H1 (cell line): ENCODE data around the gene IL22RA2. TPM values are rescaled to one million over a fixed set of nuclear protein-coding genes. Genes with fewer than 3 reads are reported as not detected.

Experiments used
- CTCF ChIA-PET: fragments of 300-600 bp; sonication (Branson Sonifier 250); formaldehyde crosslinking; loops from one replicate; lab custom pipeline; 2021; ENCODE audit not compliant: partially characterized antibody; lab: Charles Lee
- POLR2A ChIA-PET: fragments of 300-600 bp; sonication (Branson Sonifier 250); formaldehyde crosslinking; loops from one replicate; lab custom pipeline; 2021; ENCODE audit warnings: inconsistent platforms; ENCODE audit not compliant: partially characterized antibody; lab: Charles Lee
- DNase-seq, 2 experiments: peaks; one replicate each; pipeline versions ENCODE4 v3.0.0 to v3.0.0-alpha.2; 2010 to 2022; ENCODE audit warnings: low spot score in 2 of 2, low read depth in 1 of 2, mixed read lengths in 1 of 2
- FAIRE-seq: peaks from 2 replicates; lab custom pipeline; 2011; peaks lifted over from hg19 to GRCh38; lab: Jason Lieb, UNC
- H2AFZ ChIP-seq: 2 replicates; pipeline ENCODE4 v1.8.1; 2012; ENCODE audit warnings: low read length, inconsistent platforms
- H2AK5ac ChIP-seq: 2 replicates; pipeline ENCODE4 v1.6.1; 2013; ENCODE audit warnings: low read depth, low read length
- H2BK120ac ChIP-seq: replicated peaks from 2 replicates; pipeline ENCODE3; 2013; ENCODE audit warnings: low read depth, low read length, inconsistent platforms
- H2BK12ac ChIP-seq: 2 replicates; pipeline ENCODE4 v1.6.1; 2013; ENCODE audit warnings: low read depth, low read length
- H2BK15ac ChIP-seq: 2 replicates; pipeline ENCODE4 v1.6.1; 2013; ENCODE audit warnings: low read length
- H2BK20ac ChIP-seq: 2 replicates; pipeline ENCODE4 v1.6.1; 2013; ENCODE audit warnings: low read length
- H2BK5ac ChIP-seq: 2 replicates; pipeline ENCODE4 v1.6.1; 2013; ENCODE audit warnings: low read depth, low read length
- H3K14ac ChIP-seq: 2 replicates; pipeline ENCODE4 v1.6.1; 2013; ENCODE audit warnings: inconsistent platforms; ENCODE audit not compliant: insufficient read length
- H3K18ac ChIP-seq: 2 replicates; pipeline ENCODE4 v1.6.1; 2013; ENCODE audit warnings: low read length; ENCODE audit errors: extremely low read depth
- H3K23ac ChIP-seq: 2 replicates; pipeline ENCODE4 v1.6.1; 2013; ENCODE audit warnings: inconsistent platforms; ENCODE audit not compliant: insufficient read length
- H3K23me2 ChIP-seq: 2 replicates; pipeline ENCODE4 v1.6.1; 2013; ENCODE audit warnings: low read depth, low read length
- H3K27ac ChIP-seq: 2 replicates; pipeline ENCODE4 v1.6.1; 2011; ENCODE audit warnings: low read depth, low read length, inconsistent platforms
- H3K27me3 ChIP-seq, 4 experiments: replicated peaks in 1 of 4; 1 replicate in 1 of 4; 2 replicates in 3 of 4; pipeline versions ENCODE4 v1.6.1 to v1.8.1; 2011 to 2013; ENCODE audit warnings: low read length in 3 of 4, mild to moderate bottlenecking in 3 of 4, inconsistent platforms in 2 of 4, mixed read lengths in 2 of 4, moderate library complexity in 1 of 4; ENCODE audit not compliant: control insufficient read depth in 3 of 4, insufficient read depth in 3 of 4; ENCODE audit errors: extremely low read depth in 1 of 4
- H3K36me3 ChIP-seq, 4 experiments: 2 replicates each; pipeline versions ENCODE4 v1.6.1 to v1.8.1; 2011 to 2013; ENCODE audit warnings: mild to moderate bottlenecking in 4 of 4, low read length in 3 of 4, moderate library complexity in 2 of 4, control low read depth in 1 of 4, inconsistent platforms in 1 of 4; ENCODE audit not compliant: insufficient read depth in 4 of 4, control insufficient read depth in 2 of 4
- H3K4ac ChIP-seq: replicated peaks from 2 replicates; pipeline ENCODE3; 2013; ENCODE audit warnings: low read length, low read depth, mixed read lengths, inconsistent platforms; ENCODE audit not compliant: insufficient read length
- H3K4me1 ChIP-seq, 4 experiments: replicated peaks in 1 of 4; 1 replicate in 1 of 4; 2 replicates in 3 of 4; pipeline versions ENCODE4 v1.6.1 to v1.8.1; 2011 to 2013; ENCODE audit warnings: low read length in 3 of 4, inconsistent platforms in 2 of 4, mixed read lengths in 1 of 4; ENCODE audit not compliant: insufficient read depth in 4 of 4, control insufficient read depth in 3 of 4
- H3K4me2 ChIP-seq, 2 experiments: 2 replicates each; pipeline versions ENCODE4 v1.6.1 to v1.8.1; 2011 to 2013; ENCODE audit warnings: low read depth in 2 of 2, low read length in 2 of 2, control low read depth in 1 of 2, inconsistent platforms in 1 of 2, mild to moderate bottlenecking in 1 of 2; ENCODE audit not compliant: insufficient read depth in 1 of 2
- H3K4me3 ChIP-seq, 4 experiments: fragments of 200-600, 300-600 bp in 1 of 4; sonication (generic), shearing (Covaris generic), sonication (Bioruptor Twin) in 1 of 4; 2 replicates each; pipeline versions ENCODE4 v1.5.1 to v1.8.1; 2011 to 2016; ENCODE audit warnings: low read length in 4 of 4, low read depth in 3 of 4, control low read depth in 2 of 4, inconsistent platforms in 2 of 4, mild to moderate bottlenecking in 2 of 4, mixed read lengths in 1 of 4, moderate library complexity in 1 of 4; ENCODE audit not compliant: insufficient read depth in 2 of 4; ENCODE audit errors: extremely low read depth in 1 of 4
- H3K56ac ChIP-seq: replicated peaks from 2 replicates; pipeline ENCODE3; 2013; ENCODE audit warnings: low read depth, mild to moderate bottlenecking, mixed read lengths, low read length, inconsistent platforms; ENCODE audit not compliant: insufficient read length
- H3K79me1 ChIP-seq: 2 replicates; pipeline ENCODE4 v1.6.1; 2013; ENCODE audit warnings: low read depth, low read length, control low read depth
- H3K79me2 ChIP-seq, 2 experiments: 2 replicates each; pipeline versions ENCODE4 v1.6.1 to v1.8.1; 2012 to 2013; ENCODE audit warnings: low read length in 2 of 2, mild to moderate bottlenecking in 2 of 2, inconsistent platforms in 1 of 2; ENCODE audit not compliant: insufficient read depth in 2 of 2, control insufficient read depth in 1 of 2
- H3K9ac ChIP-seq, 4 experiments: replicated peaks in 1 of 4; 1 replicate in 1 of 4; 2 replicates in 3 of 4; pipeline versions ENCODE4 v1.6.1 to v1.8.1; 2011 to 2013; ENCODE audit warnings: low read depth in 3 of 4, low read length in 3 of 4, control low read depth in 2 of 4, mild to moderate bottlenecking in 2 of 4, moderate library complexity in 2 of 4, inconsistent platforms in 1 of 4; ENCODE audit errors: extremely low read depth in 1 of 4
- H3K9me3 ChIP-seq, 2 experiments: 2 replicates each; pipeline versions ENCODE4 v1.6.1 to v1.8.1; 2012 to 2013; ENCODE audit warnings: mild to moderate bottlenecking in 2 of 2, moderate library complexity in 2 of 2, control low read depth in 1 of 2, inconsistent platforms in 1 of 2, low read depth in 1 of 2, low read length in 1 of 2, mixed read lengths in 1 of 2; ENCODE audit not compliant: insufficient read depth in 2 of 2
- H4K20me1 ChIP-seq, 2 experiments: replicated peaks in 1 of 2; 2 replicates each; pipeline versions ENCODE3 to v1.8.1; 2011 to 2013; ENCODE audit warnings: inconsistent platforms in 2 of 2, low read length in 2 of 2, mild to moderate bottlenecking in 1 of 2; ENCODE audit not compliant: insufficient read depth in 2 of 2, control insufficient read depth in 1 of 2
- H4K5ac ChIP-seq: 2 replicates; pipeline ENCODE4 v1.6.1; 2013; ENCODE audit warnings: low read length, low read depth, mixed read lengths, inconsistent platforms; ENCODE audit not compliant: insufficient read length
- H4K8ac ChIP-seq: 2 replicates; pipeline ENCODE4 v1.8.0; 2013; ENCODE audit warnings: mild to moderate bottlenecking, moderate library complexity, low read length, inconsistent platforms; ENCODE audit not compliant: insufficient read depth; ENCODE audit errors: extremely low read depth
- H4K91ac ChIP-seq: replicated peaks from 2 replicates; pipeline ENCODE3; 2013; ENCODE audit warnings: low read length, mixed read lengths, inconsistent platforms; ENCODE audit not compliant: insufficient read length
- BCL11A ChIP-seq, 2 experiments: IDR thresholded peaks; one replicate each; pipeline ENCODE4 v1.6.1; 2011; ENCODE audit warnings: low read depth in 2 of 2, low read length in 2 of 2, mild to moderate bottlenecking in 2 of 2
- CEBPB ChIP-seq: IDR thresholded peaks from 2 replicates; pipeline ENCODE4 v1.6.1; 2012; ENCODE audit warnings: low read depth, low read length
- CREB1 ChIP-seq: IDR thresholded peaks from 2 replicates; pipeline ENCODE4 v1.6.1; 2012; ENCODE audit warnings: inconsistent platforms
- JUN ChIP-seq: IDR thresholded peaks from 2 replicates; pipeline ENCODE4 v1.6.1; 2011; ENCODE audit warnings: low read depth, mild to moderate bottlenecking, improper control_type of control experiment, low read length
- JUND ChIP-seq: IDR thresholded peaks from 2 replicates; pipeline ENCODE4 v1.6.1; 2011; ENCODE audit warnings: mild to moderate bottlenecking, improper control_type of control experiment, low read length
- KDM4A ChIP-seq: IDR thresholded peaks from one replicate; pipeline ENCODE4 v1.7.1; 2012; ENCODE audit warnings: low read depth, mild to moderate bottlenecking, moderate library complexity, low read length, inconsistent platforms; ENCODE audit not compliant: severe bottlenecking
- PHF8 ChIP-seq: fragments of 200-600 bp; sonication (generic); conservative IDR thresholded peaks from 2 replicates; pipeline ENCODE4 v1.7.1; 2012; ENCODE audit warnings: low read depth, mild to moderate bottlenecking, inconsistent platforms, low read length, moderate library complexity
- RXRA ChIP-seq: IDR thresholded peaks from 2 replicates; pipeline ENCODE4 v1.6.1; 2011; ENCODE audit warnings: low read depth, mild to moderate bottlenecking, low read length, moderate library complexity; ENCODE audit not compliant: insufficient read depth
- SRF ChIP-seq: IDR thresholded peaks from 2 replicates; pipeline ENCODE4 v1.6.1; 2011; ENCODE audit warnings: mild to moderate bottlenecking, low read depth, low read length, moderate library complexity
- SUZ12 ChIP-seq: fragments of 200-600 bp; sonication (generic); IDR thresholded peaks from 2 replicates; pipeline ENCODE4 v1.6.1; 2012; ENCODE audit warnings: mild to moderate bottlenecking, inconsistent platforms, low read length, moderate library complexity, mixed read lengths
- YY1 ChIP-seq: IDR thresholded peaks from 2 replicates; pipeline ENCODE4 v1.6.1; 2011; ENCODE audit warnings: low read depth, mild to moderate bottlenecking, low read length
- ZNF274 ChIP-seq: IDR thresholded peaks from 2 replicates; pipeline ENCODE4 v1.7.0; 2012; ENCODE audit warnings: low read length, borderline replicate concordance; ENCODE audit errors: extremely low read depth
- WGBS, 2 experiments: shearing (Covaris generic) in 1 of 2; methylation state at CpG; one replicate each; pipeline versions ENCODE4 v1.1.6 to v1.1.7; 2013 to 2015; ENCODE audit warnings: low lambda C conversion rate in 2 of 2, mixed read lengths in 2 of 2, inconsistent platforms in 1 of 2, low coverage in 1 of 2, missing lambda C conversion rate in 1 of 2; ENCODE audit not compliant: insufficient replicate concordance in 2 of 2, insufficient coverage in 1 of 2, insufficient read length in 1 of 2; ENCODE audit errors: extremely low coverage in 1 of 2, missing lambda C conversion rate in 1 of 2; 5-methylcytosine and 5-hydroxymethylcytosine counted together
- polyA plus RNA-seq, 7 experiments: library from polyadenylated mRNA; depleted of rRNA in 3 of 7; stranded (reverse) in 5 of 7; unstranded in 2 of 7; fragments of >200 nt in 5 of 7; fragments of 200-250 nt in 2 of 7; gene quantifications; 1 replicate in 5 of 7; 2 replicates in 1 of 7; 4 replicates in 1 of 7; pipeline versions ENCODE4 v1.2.1 to v1.2.3, GENCODE V29; 2011 to 2013; ENCODE audit warnings: missing spikeins in 2 of 7, mixed read lengths in 2 of 7
- total RNA-seq: library from RNA; stranded (reverse); fragmentation: NEBNext Ultra II Directional; extraction: Animal tissue kit (Norgen Biotek cat#: 25700); gene quantifications from 2 replicates; pipeline ENCODE4 v1.2.1, GENCODE V29; 2021
- TF ChIP-seq, protein P1 (sequence below): IDR thresholded peaks from 2 replicates; pipeline ENCODE4 v1.6.1; 2011; ENCODE audit warnings: low read length, improper control_type of control experiment
- TF ChIP-seq, protein P2 (sequence below): IDR thresholded peaks from 2 replicates; pipeline ENCODE4 v1.6.1; 2012; ENCODE audit warnings: inconsistent platforms

IL22RA2 gene
- total and polyA plus RNA-seq, 2 of the 8 experiments (the other 6 are each of a cell fraction or from before 2014, with no cell fraction given) = not detected

DNA sequence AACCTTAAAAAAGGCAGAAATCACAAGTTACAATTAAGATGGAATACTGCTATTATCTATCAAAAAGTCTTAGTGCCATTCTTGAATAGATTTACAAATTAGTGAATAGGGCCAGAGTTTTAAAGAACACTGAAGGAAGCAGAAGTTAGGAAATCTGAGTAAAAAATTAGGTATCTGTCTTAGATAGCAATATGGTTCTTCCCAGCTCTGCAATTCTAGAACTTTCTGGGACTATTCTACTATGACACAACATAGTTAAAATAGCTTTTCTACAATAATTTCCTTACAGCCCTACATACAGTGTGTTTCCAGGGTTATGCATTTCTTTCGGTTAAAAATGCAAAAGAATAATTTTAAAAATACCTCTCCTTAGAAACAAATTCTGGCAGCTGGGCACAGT, 27.6 kb upstream of the IL22RA2 start:
- no peaks in the 10 kb centered on the region; the same call in 1 of the 2 replicates for H3K23me2 ChIP-seq
- H3K79me2 ChIP-seq = no peaks in the 10 kb centered on the region
- H3K27ac ChIP-seq = no peak overlapping the region
- no peak overlapping the region for H3K18ac ChIP-seq
- no peak overlapping the region for H2AK5ac ChIP-seq
- no peak overlapping the region for H2BK5ac ChIP-seq
- ChIA-PET CTCF (no interaction called here), POLR2A (interaction anchor here (1.0 kb wide), 1 partner anchor 115 kb away, joined by 3 read pairs; no protein-coding TSS in a partner anchor)
- no peaks in the 10 kb centered on the region for H3K4me1 ChIP-seq
- no peak overlapping the region for H4K5ac ChIP-seq
- H3K9ac ChIP-seq = no peak overlapping the region
- no peak overlapping the region for H2BK12ac ChIP-seq
- no peaks in the 10 kb centered on the region for H3K79me1 ChIP-seq
- TF ChIP-seq CREB1 (no peak), CEBPB (no peak), RXRA (no peak), JUN (no peak), JUND (no peak), PHF8 (no peak), SRF (no peak), BCL11A (IDR thresholded peaks at IDR 0.05; ENCODE audit: low read depth in 2 of 2, low read length in 2 of 2) (no peak), KDM4A (no peak), YY1 (no peak), SUZ12 (no peak), ZNF274 (no peak)
- TF ChIP-seq, protein P1, sequence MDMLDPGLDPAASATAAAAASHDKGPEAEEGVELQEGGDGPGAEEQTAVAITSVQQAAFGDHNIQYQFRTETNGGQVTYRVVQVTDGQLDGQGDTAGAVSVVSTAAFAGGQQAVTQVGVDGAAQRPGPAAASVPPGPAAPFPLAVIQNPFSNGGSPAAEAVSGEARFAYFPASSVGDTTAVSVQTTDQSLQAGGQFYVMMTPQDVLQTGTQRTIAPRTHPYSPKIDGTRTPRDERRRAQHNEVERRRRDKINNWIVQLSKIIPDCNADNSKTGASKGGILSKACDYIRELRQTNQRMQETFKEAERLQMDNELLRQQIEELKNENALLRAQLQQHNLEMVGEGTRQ = no peak
- TF ChIP-seq, protein P2, sequence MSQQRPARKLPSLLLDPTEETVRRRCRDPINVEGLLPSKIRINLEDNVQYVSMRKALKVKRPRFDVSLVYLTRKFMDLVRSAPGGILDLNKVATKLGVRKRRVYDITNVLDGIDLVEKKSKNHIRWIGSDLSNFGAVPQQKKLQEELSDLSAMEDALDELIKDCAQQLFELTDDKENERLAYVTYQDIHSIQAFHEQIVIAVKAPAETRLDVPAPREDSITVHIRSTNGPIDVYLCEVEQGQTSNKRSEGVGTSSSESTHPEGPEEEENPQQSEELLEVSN = no peak
- 100% methylated on average over 1 of the region's 1 CpG; no CpG with 5 or more reads in 1 of the 2 experiments for WGBS, 2 experiments
- H3K27me3 ChIP-seq = no peaks in the 10 kb centered on the region
- DNase-seq (no peak), FAIRE-seq (no peak)
- no peak overlapping the region for H2AFZ ChIP-seq
- H3K9me3 ChIP-seq = no peaks in the 10 kb centered on the region
- no peak overlapping the region for H3K23ac ChIP-seq
- H2BK20ac ChIP-seq = no peak overlapping the region
- no peak overlapping the region for H3K4ac ChIP-seq
- H3K36me3 ChIP-seq = peaks cover 7 to 73% (median 33%) of the 10 kb centered on the region in 4 experiments; a peak in 6 of 8 replicates
- H2BK120ac ChIP-seq = no peak overlapping the region
- no peak overlapping the region for H3K4me3 ChIP-seq
- H3K14ac ChIP-seq = no peak overlapping the region
- no peaks in the 10 kb centered on the region for H4K20me1 ChIP-seq
- H3K4me2 ChIP-seq = no peak overlapping the region
- no peak overlapping the region for H2BK15ac ChIP-seq
- H4K91ac ChIP-seq = no peak overlapping the region
- H3K56ac ChIP-seq = no peak overlapping the region
- H4K8ac ChIP-seq = no peak overlapping the region
